WTC11 (cell line): Measurements from ENCODE around the gene GOSR1. TPM values are rescaled to one million over a fixed set of nuclear protein-coding genes. Genes with fewer than 3 reads are reported as not detected.

ENCODE experiments used
- ATAC-seq: fragments of 200-7000 bp; cut with Tn5 transposase; 2 replicates; pipeline ENCODE4 v1.10.0; 2021; ENCODE audit warnings: mild to moderate bottlenecking, moderate library complexity
- CTCF ChIA-PET: fragments of 300-600 bp; sonication (Branson Sonifier 250); formaldehyde crosslinking; loops from one replicate; lab custom pipeline; 2021; ENCODE audit warnings: antibody characterized with exemption; lab: Charles Lee
- POLR2A ChIA-PET: fragments of 350-600 bp; sonication (Branson Sonifier 250); formaldehyde crosslinking; loops from one replicate; lab custom pipeline; 2021; ENCODE audit warnings: antibody characterized with exemption; lab: Charles Lee
- DNase-seq: peaks from one replicate; pipeline ENCODE4 v3.0.0; 2021; ENCODE audit warnings: low spot score
- H3K27ac Mint-ChIP-seq: 2 replicates; pipeline ENCODE4 v1.8.0; 2021; ENCODE audit warnings: mixed read lengths
- H3K27me3 Mint-ChIP-seq: 2 replicates; pipeline ENCODE4 v1.8.0; 2021; ENCODE audit warnings: low read depth, mild to moderate bottlenecking, moderate library complexity, mixed read lengths
- H3K36me3 Mint-ChIP-seq: 2 replicates; pipeline ENCODE4 v1.8.0; 2021; ENCODE audit warnings: mixed read lengths
- H3K4me1 Mint-ChIP-seq: 2 replicates; pipeline ENCODE4 v1.8.0; 2022; ENCODE audit warnings: mixed read lengths
- H3K4me3 Mint-ChIP-seq: 2 replicates; pipeline ENCODE4 v1.8.0; 2021; ENCODE audit warnings: mild to moderate bottlenecking, moderate library complexity, mixed read lengths
- H3K9me3 Mint-ChIP-seq: 2 replicates; pipeline ENCODE4 v1.8.0; 2021; ENCODE audit warnings: mixed read lengths
- ELF4 ChIP-seq: sonication (generic); formaldehyde crosslinking; IDR thresholded peaks from 2 replicates; pipeline ENCODE4 v1.8.1; 2022; ENCODE audit warnings: low read depth, mild to moderate bottlenecking, moderate library complexity, missing genetic modification reagents
- IRF2 ChIP-seq: sonication (generic); formaldehyde crosslinking; IDR thresholded peaks from 2 replicates; pipeline ENCODE4 v1.8.0; 2022; ENCODE audit warnings: low read depth, missing genetic modification reagents, borderline replicate concordance
- MYBL2 ChIP-seq: sonication (generic); formaldehyde crosslinking; IDR thresholded peaks from 2 replicates; pipeline ENCODE4 v1.8.1; 2023; ENCODE audit warnings: mild to moderate bottlenecking, moderate library complexity, missing genetic modification reagents
- NFE2L1 ChIP-seq: sonication (generic); formaldehyde crosslinking; IDR thresholded peaks from 2 replicates; pipeline ENCODE4 v1.8.1; 2023; ENCODE audit warnings: missing genetic modification reagents
- PRRX2 ChIP-seq: fragments of 250-450 bp; sonication (Bioruptor Pico); IDR thresholded peaks from 2 replicates; pipeline ENCODE4 v1.8.0; 2021; ENCODE audit warnings: mild to moderate bottlenecking
- total RNA-seq: library from RNA; stranded (reverse); gene quantifications from 3 replicates; pipeline ENCODE4 v1.2.3, GENCODE V29; 2021
- TF ChIP-seq, protein P1 (sequence below): fragments of 250-450 bp; sonication (Bioruptor Pico); IDR thresholded peaks from 2 replicates; pipeline ENCODE4 v2.1.2; 2022; ENCODE audit warnings: mild to moderate bottlenecking, moderate library complexity
- TF ChIP-seq, protein P2 (sequence below): sonication (generic); formaldehyde crosslinking; IDR thresholded peaks from 2 replicates; pipeline ENCODE4 v1.8.0; 2022; ENCODE audit warnings: mild to moderate bottlenecking, missing genetic modification reagents
- TF ChIP-seq, protein P3 (sequence below): sonication (generic); formaldehyde crosslinking; IDR thresholded peaks from 2 replicates; pipeline ENCODE4 v1.8.1; 2022; ENCODE audit warnings: mild to moderate bottlenecking, moderate library complexity, missing genetic modification reagents
- TF ChIP-seq, protein P4 (sequence below): sonication (generic); formaldehyde crosslinking; IDR thresholded peaks from 2 replicates; pipeline ENCODE4 v1.8.0; 2023; ENCODE audit warnings: missing genetic modification reagents, mild to moderate bottlenecking, borderline replicate concordance
- TF ChIP-seq, protein P5 (sequence below): sonication (generic); formaldehyde crosslinking; conservative IDR thresholded peaks from 2 replicates; pipeline ENCODE4 v1.8.1; 2023; ENCODE audit warnings: mild to moderate bottlenecking, low read depth, missing genetic modification reagents, moderate library complexity
- TF ChIP-seq, protein P6 (sequence below): sonication (generic); formaldehyde crosslinking; IDR thresholded peaks from 2 replicates; pipeline ENCODE4 v1.8.0; 2022; ENCODE audit warnings: mild to moderate bottlenecking, missing genetic modification reagents
- TF ChIP-seq, protein P7 (sequence below): fragments of 200-600 bp; IDR thresholded peaks from 2 replicates; pipeline ENCODE4 v1.8.0; 2022; ENCODE audit warnings: antibody characterized with exemption
- TF ChIP-seq, protein P8 (sequence below): sonication (generic); formaldehyde crosslinking; IDR thresholded peaks from 2 replicates; pipeline ENCODE4 v1.8.1; 2023; ENCODE audit warnings: mild to moderate bottlenecking, moderate library complexity, missing genetic modification reagents

GOSR1 gene
- total RNA-seq, 1 experiment from 2014 or later: 37.4 TPM

DNA sequence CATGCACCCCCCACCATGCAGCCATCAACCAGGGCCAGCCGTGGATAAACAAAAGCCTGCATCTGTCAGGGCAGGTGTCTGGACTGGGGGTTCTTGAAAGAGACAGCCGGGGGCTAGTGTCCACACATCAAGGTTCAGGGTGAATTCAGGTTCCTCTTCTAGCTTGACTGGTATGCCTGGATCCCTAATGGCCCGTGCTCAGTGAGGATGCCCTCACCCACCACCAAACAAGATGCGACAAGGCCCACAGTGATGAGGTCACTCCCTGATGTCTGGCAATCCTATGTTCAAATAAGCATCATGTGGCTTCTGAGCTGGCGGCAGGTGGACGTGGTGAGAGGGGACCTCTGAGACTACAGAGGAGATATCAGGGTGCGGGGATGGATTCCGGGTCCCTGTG is 64.6 kb downstream of the GOSR1 start (continued):
- TF ChIP-seq ELF4 (CRISPR knock-in tag): no peak
- TF ChIP-seq, protein P1, sequence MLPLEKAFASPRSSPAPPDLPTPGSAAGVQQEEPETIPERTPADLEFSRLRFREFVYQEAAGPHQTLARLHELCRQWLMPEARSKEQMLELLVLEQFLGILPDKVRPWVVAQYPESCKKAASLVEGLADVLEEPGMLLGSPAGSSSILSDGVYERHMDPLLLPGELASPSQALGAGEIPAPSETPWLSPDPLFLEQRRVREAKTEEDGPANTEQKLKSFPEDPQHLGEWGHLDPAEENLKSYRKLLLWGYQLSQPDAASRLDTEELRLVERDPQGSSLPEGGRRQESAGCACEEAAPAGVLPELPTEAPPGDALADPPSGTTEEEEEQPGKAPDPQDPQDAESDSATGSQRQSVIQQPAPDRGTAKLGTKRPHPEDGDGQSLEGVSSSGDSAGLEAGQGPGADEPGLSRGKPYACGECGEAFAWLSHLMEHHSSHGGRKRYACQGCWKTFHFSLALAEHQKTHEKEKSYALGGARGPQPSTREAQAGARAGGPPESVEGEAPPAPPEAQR (CRISPR knock-in tag): no peak
- TF ChIP-seq, protein P2, sequence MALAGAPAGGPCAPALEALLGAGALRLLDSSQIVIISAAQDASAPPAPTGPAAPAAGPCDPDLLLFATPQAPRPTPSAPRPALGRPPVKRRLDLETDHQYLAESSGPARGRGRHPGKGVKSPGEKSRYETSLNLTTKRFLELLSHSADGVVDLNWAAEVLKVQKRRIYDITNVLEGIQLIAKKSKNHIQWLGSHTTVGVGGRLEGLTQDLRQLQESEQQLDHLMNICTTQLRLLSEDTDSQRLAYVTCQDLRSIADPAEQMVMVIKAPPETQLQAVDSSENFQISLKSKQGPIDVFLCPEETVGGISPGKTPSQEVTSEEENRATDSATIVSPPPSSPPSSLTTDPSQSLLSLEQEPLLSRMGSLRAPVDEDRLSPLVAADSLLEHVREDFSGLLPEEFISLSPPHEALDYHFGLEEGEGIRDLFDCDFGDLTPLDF (CRISPR knock-in tag): no peak
- TF ChIP-seq, protein P3, sequence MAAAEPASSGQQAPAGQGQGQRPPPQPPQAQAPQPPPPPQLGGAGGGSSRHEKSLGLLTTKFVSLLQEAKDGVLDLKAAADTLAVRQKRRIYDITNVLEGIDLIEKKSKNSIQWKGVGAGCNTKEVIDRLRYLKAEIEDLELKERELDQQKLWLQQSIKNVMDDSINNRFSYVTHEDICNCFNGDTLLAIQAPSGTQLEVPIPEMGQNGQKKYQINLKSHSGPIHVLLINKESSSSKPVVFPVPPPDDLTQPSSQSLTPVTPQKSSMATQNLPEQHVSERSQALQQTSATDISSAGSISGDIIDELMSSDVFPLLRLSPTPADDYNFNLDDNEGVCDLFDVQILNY: no peak
- TF ChIP-seq MYBL2 (CRISPR knock-in tag): no peak
- no peak for TF ChIP-seq PRRX2 (CRISPR knock-in tag)
- TF ChIP-seq IRF2 (CRISPR knock-in tag): no peak
- TF ChIP-seq, protein P4, sequence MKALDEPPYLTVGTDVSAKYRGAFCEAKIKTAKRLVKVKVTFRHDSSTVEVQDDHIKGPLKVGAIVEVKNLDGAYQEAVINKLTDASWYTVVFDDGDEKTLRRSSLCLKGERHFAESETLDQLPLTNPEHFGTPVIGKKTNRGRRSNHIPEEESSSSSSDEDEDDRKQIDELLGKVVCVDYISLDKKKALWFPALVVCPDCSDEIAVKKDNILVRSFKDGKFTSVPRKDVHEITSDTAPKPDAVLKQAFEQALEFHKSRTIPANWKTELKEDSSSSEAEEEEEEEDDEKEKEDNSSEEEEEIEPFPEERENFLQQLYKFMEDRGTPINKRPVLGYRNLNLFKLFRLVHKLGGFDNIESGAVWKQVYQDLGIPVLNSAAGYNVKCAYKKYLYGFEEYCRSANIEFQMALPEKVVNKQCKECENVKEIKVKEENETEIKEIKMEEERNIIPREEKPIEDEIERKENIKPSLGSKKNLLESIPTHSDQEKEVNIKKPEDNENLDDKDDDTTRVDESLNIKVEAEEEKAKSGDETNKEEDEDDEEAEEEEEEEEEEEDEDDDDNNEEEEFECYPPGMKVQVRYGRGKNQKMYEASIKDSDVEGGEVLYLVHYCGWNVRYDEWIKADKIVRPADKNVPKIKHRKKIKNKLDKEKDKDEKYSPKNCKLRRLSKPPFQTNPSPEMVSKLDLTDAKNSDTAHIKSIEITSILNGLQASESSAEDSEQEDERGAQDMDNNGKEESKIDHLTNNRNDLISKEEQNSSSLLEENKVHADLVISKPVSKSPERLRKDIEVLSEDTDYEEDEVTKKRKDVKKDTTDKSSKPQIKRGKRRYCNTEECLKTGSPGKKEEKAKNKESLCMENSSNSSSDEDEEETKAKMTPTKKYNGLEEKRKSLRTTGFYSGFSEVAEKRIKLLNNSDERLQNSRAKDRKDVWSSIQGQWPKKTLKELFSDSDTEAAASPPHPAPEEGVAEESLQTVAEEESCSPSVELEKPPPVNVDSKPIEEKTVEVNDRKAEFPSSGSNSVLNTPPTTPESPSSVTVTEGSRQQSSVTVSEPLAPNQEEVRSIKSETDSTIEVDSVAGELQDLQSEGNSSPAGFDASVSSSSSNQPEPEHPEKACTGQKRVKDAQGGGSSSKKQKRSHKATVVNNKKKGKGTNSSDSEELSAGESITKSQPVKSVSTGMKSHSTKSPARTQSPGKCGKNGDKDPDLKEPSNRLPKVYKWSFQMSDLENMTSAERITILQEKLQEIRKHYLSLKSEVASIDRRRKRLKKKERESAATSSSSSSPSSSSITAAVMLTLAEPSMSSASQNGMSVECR (CRISPR knock-in tag): no peak
- TF ChIP-seq, protein P5, sequence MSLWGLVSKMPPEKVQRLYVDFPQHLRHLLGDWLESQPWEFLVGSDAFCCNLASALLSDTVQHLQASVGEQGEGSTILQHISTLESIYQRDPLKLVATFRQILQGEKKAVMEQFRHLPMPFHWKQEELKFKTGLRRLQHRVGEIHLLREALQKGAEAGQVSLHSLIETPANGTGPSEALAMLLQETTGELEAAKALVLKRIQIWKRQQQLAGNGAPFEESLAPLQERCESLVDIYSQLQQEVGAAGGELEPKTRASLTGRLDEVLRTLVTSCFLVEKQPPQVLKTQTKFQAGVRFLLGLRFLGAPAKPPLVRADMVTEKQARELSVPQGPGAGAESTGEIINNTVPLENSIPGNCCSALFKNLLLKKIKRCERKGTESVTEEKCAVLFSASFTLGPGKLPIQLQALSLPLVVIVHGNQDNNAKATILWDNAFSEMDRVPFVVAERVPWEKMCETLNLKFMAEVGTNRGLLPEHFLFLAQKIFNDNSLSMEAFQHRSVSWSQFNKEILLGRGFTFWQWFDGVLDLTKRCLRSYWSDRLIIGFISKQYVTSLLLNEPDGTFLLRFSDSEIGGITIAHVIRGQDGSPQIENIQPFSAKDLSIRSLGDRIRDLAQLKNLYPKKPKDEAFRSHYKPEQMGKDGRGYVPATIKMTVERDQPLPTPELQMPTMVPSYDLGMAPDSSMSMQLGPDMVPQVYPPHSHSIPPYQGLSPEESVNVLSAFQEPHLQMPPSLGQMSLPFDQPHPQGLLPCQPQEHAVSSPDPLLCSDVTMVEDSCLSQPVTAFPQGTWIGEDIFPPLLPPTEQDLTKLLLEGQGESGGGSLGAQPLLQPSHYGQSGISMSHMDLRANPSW (CRISPR knock-in tag): no peak
- no peak for TF ChIP-seq NFE2L1 (CRISPR knock-in tag)
- TF ChIP-seq, protein P6, sequence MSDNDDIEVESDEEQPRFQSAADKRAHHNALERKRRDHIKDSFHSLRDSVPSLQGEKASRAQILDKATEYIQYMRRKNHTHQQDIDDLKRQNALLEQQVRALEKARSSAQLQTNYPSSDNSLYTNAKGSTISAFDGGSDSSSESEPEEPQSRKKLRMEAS (CRISPR knock-in tag): no peak

DNA sequence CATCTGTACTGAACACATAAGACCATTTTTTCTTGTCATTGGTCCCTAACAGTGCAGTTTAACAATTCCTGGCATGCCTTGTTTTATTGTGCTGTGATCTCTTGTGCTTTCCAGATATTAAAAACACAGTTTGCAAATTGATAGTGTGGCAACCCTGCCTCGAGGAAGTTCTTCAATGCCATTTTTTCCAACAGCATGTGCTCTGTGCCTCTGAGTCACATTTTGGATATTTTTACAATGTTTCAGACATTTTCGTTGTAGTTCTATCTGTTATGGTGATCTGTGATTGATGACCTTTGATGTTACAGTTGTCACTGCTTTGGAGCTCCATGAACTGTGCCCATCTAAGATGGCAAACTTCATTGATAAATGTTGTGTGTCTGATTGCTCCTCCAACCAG is 66.2 kb downstream of the GOSR1 start:
- H3K27ac Mint-ChIP-seq: no peak overlapping the region
- H3K4me3 Mint-ChIP-seq: no peak overlapping the region
- CTCF ChIA-PET: interaction anchor here (1.4 kb wide), 1 partner anchor 11 kb away, joined by 5 read pairs; no protein-coding TSS in a partner anchor
- POLR2A ChIA-PET: no interaction called here
- no peak for ATAC-seq
- H3K36me3 Mint-ChIP-seq: no peaks in the 10 kb centered on the region
- TF ChIP-seq, protein P7, sequence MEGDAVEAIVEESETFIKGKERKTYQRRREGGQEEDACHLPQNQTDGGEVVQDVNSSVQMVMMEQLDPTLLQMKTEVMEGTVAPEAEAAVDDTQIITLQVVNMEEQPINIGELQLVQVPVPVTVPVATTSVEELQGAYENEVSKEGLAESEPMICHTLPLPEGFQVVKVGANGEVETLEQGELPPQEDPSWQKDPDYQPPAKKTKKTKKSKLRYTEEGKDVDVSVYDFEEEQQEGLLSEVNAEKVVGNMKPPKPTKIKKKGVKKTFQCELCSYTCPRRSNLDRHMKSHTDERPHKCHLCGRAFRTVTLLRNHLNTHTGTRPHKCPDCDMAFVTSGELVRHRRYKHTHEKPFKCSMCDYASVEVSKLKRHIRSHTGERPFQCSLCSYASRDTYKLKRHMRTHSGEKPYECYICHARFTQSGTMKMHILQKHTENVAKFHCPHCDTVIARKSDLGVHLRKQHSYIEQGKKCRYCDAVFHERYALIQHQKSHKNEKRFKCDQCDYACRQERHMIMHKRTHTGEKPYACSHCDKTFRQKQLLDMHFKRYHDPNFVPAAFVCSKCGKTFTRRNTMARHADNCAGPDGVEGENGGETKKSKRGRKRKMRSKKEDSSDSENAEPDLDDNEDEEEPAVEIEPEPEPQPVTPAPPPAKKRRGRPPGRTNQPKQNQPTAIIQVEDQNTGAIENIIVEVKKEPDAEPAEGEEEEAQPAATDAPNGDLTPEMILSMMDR: no peak
- TF ChIP-seq, protein P5 (CRISPR knock-in tag): no peak
- TF ChIP-seq, protein P8, sequence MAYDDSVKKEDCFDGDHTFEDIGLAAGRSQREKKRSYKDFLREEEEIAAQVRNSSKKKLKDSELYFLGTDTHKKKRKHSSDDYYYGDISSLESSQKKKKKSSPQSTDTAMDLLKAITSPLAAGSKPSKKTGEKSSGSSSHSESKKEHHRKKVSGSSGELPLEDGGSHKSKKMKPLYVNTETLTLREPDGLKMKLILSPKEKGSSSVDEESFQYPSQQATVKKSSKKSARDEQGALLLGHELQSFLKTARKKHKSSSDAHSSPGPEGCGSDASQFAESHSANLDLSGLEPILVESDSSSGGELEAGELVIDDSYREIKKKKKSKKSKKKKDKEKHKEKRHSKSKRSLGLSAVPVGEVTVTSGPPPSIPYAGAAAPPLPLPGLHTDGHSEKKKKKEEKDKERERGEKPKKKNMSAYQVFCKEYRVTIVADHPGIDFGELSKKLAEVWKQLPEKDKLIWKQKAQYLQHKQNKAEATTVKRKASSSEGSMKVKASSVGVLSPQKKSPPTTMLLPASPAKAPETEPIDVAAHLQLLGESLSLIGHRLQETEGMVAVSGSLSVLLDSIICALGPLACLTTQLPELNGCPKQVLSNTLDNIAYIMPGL (CRISPR knock-in tag): no peak
- TF ChIP-seq, all 79 proteins: peak for 0
- Mint-ChIP-seq H3K9me3 (no peaks in the 10 kb centered on the region), H3K4me1 (0 out of 2 replicates have a peak, but pooled peaks cover 3% of the 10 kb centered on the region), H3K27me3 (no peaks in the 10 kb centered on the region; the same call in 1 of the 2 replicates)
- DNase-seq: no peak
